Stimulated activated CD4-positive, alpha-beta T cell treated with anti-CD3 and anti-CD28 coated beads, Interleukin-4, amount 100 ng/mL, for 4 hours (primary cell): ENCODE measurements around the gene CCNF.
A peak's percentile ranks its signal among the peaks of the same experiment; 100 is the strongest.
"Not testable (repeated sequence)": the region's sequence is repeated elsewhere in the genome, so short reads cannot be mapped to it uniquely, and the experiment has no call there.

Experiments used
- DNase-seq, 2 experiments: peaks; one replicate each; pipeline ENCODE4 v3.0.0-alpha.2; 2020

Gene CCNF

GRCh38 chr16:2429034-2429770 is at the start of gene CCNF:
Gene CCNF, plus strand, starts transcription at chr16:2429447. Its CDS starts 35 bp downstream, at chr16:2429482.
- peak; percentile 97 to 98 for DNase-seq

GRCh38 chr16:2383501-2383900 is 45.7 kb upstream of the CCNF start:
- no peak for DNase-seq

DNA sequence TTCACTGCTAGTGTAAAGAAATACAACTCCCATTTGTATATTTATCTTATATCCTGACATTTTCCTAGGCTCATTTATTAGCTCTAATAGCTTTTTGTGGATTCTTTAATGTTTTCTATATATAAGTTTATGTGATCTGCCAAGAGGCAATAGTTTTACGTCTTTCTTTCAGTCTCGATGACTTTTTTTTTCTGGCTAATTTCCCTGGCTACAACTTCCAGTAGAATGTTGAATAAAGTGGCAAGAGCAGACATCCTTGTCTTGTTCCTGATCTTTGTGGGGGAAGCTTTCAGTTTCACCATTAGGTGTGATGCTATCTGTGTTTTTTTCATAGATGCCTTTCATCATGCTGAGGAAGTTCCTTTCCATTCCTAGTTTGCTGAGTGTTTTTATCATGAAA is 44.8 kb upstream of the CCNF start:
- DNase-seq = no peak

DNA sequence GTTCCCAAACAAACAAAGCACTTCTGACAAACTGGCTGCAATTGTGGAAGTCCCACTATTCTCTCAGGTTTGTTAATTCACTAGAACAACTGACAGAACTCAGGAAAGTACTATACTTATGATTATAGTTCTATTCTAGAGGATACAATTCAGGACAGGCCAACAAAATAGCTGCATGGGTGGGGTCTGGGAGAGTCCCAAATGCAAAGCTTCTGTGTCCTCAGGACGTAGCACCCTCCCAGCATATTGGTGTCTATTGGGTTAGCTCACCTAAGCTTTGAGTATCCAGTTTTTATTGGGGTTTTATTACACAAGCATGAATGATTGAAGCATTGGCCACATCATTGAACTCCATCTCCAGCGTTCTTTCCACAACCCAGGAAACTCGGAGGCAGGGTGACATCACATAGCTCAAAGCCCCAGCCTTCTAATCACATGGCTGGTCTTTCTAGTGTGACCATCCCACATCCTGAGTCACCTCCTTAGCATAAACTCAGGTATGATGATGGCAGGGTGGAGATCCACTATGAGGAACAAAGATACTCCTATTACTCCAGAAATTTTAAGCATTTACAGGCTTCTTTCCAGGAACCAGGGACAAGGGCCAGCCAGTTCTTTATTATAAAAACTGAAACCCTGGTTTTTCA is 43.9 kb upstream of the CCNF start:
- no peak for DNase-seq

GRCh38 chr16:2385982-2386381 is 43.3 kb upstream of the CCNF start:
- DNase-seq = not testable (repeated sequence)

- no peak for DNase-seq
These were observed 42.3 kb upstream of the CCNF start for GRCh38 chr16:2386990-2387389.

DNA sequence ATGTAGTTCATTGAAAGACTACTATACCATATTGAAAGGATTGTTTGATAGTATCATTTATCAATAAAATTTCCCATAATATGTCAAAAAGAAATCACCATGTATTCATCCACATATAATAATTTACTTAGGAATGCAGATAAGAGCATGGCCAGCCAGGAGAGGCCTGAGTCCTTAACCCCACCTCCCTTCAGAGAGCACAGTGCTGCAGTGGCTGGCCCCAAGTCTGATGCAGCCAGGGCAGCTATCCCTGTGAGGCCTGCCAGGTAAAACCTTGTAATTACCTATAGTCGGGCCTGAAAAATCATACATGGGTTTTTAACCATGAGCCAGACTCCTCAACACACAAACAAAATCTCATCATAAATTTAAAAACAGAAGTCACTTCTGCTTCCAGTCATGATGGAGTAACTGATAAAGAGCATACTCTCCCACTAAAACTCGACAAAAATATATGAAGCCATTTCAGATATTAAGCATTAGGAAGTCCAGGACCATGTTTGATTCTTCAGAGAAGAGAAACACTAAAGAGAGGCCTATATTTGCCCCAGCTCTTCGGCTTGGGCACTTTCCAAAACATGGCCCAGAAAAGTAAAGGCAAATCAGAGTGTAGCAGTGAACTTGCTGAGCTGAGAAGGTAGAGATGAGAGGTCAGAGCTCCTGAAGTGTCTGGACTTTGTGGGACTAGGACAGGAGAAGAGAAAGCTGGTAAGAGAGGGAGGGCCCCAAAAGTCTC is 40.9 kb upstream of the CCNF start:
- DNase-seq = no peak

- DNase-seq = no peak
These were observed 40.3 kb upstream of the CCNF start for GRCh38 chr16:2388875-2389433.

GRCh38 chr16:2392025-2392424 is 37.2 kb upstream of the CCNF start:
- DNase-seq = no peak

- no peak for DNase-seq
These were observed 30.7 kb upstream of the CCNF start for GRCh38 chr16:2398520-2398919.

- no peak for DNase-seq
These were observed 25.1 kb upstream of the CCNF start for GRCh38 chr16:2404099-2404498.

GRCh38 chr16:2415085-2415484 is 14.2 kb upstream of the CCNF start:
- no peak for DNase-seq

DNA sequence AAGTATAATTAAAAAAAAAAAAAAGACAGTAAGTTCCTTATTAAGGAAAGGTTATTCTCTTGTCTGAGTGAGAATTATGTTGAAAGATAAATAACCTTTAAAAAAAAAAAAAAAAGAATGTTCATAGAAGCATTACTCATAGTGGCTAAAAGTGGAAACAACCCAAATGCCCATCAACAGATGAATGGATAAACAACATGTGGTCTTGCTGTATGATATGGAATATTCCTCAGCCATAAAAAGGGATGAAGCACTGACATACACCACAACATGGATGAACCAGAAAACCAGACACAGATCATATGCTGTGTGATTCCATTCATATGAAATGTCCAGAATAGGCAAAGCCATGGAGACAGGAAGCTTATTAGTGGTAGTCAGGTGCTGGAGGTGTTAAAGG is 9.2 kb upstream of the CCNF start:
- DNase-seq = no peak

DNA sequence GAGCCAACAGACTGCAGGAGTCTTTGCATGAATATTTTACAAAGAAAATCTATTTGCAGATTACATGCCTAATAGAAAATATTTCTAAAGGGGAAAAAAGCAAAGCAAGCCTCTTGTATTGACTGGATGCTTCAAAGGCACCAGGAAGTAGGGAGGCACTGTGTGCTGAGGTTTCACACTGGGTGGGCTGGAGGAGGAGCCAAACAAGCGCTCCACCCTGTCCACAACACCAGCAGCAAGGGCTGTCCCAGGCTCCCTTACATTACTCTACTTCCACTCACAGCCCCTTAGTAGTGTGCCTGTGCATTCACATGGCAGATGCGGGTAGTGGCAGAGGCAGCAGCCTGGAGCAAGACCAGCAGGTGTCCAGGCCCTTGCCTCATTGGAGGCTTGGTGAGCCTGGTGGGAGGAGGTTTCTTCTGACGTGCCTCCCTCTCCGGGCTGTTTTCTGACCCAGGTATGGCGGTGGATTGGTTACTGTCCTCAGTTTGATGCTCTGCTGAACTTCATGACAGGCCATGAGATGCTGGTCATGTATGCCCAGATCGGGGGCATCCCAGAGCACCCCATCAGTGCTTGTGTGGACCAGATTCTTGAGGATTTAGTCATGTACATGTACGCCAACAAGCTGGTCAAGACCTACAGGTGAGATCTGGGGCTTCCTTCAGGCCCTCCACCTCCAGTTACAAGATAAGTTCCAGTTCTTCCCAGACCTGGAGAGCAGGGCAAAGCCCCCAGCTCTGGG is 7.0 kb upstream of the CCNF start:
- no peak for DNase-seq

- no peak for DNase-seq
These were observed 4.9 kb upstream of the CCNF start for GRCh38 chr16:2424061-2425007.

DNA sequence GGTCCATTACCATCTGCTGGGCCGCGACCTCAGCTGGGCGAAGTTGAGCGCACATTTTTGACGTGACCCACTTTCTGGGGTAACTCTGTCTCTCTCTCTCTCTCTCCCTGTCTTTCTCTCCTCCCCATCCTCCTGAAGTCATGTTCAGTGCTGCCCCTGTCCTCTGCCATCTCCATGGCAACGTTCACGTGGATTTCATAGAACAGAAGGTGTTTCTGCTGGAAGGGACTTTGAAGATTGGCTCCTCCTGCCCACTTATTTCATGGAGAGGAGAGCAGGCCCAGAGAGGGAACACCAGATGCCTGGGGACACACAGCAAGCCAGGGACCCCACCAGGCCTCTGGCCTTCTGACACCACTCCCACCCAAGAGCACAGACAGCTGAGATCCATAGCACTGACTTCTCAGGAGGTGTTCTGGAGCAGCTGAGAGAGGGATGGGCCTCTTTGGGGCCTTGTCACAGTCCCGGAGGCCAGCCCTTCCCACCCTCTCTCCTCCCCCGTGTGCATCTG is 4.2 kb upstream of the CCNF start:
- DNase-seq = no peak

- no peak for DNase-seq
These were observed 3.3 kb upstream of the CCNF start for GRCh38 chr16:2425825-2426430.

GRCh38 chr16:2426941-2427361 is 2.3 kb upstream of the CCNF start:
- DNase-seq = no peak

DNA sequence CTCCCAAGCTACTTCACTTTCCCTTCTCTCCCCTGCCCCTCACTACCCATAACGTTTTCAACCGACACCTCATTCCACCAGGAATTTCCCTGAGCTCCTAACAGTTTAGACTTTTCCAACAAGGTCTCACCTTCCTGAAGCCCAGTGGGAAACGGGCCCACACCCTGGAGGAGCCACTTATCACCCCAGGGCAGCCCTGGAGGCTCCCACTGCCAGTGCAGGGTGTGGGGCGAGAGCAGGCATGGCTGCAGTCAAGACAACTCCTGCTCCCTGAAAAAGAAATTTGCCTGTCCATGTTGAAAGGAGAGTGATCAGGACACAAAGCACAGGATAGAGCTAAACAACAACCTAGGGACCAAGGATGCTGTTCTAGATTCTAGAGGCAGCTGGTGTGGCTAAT is 1.7 kb upstream of the CCNF start:
- no peak for DNase-seq

- peak in 1 of 2 experiments; percentile 8 for DNase-seq
These were observed 1.0 kb upstream of the CCNF start for GRCh38 chr16:2428051-2428783.

DNA sequence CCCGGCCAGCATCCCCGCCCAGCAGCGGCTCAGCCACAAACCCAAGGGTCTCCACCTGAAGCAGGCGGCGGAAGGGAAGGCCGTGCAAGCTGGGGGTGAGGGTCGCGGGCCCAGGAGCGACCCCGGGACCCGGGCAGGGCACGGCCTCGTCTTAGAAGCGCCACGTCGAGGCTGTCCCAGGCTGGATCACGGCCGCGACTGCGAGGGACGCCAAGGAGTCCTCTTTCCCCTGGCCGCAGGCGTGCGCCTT is 538 bp upstream of the CCNF start:
- no peak for DNase-seq
